Measurements from ENCODE around the gene EEF1A2. TPM values are rescaled to one million over a fixed set of nuclear protein-coding genes. Genes with fewer than 3 reads are reported as not detected.

The EEF1A2 gene
- total and polyA plus RNA-seq, 2 donors (not counting 3 experiments of a cell fraction or from before 2014, with no cell fraction given): 2.7 to 3.4 TPM

DNA sequence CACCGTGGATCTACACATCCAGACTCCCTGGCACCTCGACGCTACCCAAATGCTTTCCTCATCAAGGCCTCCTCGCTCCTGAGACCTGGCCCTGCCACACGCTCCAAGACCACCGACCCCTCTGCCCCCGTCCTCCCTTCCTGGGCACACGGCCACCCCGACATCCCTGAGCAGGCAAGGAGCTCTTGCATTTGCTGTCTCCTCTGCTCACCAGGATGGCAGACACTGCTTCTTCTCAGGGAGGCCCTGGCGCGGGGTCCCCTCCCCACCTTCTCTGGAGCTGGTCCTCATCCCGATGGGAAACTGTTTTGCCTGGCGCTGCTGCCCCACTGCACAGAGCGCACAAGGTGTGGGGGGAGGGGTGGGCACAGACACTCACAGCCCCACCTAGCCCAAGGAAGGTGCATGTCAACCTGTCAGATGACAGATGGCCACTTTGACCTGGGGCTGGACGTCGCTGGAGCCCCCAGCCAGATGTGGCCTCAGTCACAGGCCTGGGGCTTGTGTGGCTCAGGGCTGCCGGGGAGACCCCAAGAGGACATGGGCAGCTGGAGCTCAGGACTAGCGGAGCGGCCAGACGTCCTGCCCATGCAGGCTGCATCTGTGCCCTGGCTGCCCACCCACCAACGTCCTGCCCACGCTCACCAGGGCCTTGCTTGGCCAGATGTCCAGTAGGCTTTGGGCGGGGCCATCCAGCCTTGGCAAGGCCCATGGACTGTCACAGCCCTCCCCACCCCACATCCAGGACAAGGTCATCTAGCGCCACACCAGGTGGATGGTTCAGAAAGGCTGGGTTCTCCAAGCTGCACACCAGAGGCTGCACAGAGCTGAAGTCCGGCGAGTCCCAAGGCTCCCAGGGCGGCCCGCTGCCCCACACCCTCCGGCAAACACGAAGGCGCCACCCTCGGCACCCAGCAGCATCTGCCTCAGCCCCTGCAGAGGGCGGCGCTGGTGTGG is 20.3 kb downstream of the EEF1A2 start:
- TF ChIP-seq, protein P1, sequence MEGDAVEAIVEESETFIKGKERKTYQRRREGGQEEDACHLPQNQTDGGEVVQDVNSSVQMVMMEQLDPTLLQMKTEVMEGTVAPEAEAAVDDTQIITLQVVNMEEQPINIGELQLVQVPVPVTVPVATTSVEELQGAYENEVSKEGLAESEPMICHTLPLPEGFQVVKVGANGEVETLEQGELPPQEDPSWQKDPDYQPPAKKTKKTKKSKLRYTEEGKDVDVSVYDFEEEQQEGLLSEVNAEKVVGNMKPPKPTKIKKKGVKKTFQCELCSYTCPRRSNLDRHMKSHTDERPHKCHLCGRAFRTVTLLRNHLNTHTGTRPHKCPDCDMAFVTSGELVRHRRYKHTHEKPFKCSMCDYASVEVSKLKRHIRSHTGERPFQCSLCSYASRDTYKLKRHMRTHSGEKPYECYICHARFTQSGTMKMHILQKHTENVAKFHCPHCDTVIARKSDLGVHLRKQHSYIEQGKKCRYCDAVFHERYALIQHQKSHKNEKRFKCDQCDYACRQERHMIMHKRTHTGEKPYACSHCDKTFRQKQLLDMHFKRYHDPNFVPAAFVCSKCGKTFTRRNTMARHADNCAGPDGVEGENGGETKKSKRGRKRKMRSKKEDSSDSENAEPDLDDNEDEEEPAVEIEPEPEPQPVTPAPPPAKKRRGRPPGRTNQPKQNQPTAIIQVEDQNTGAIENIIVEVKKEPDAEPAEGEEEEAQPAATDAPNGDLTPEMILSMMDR (IDR thresholded peaks at IDR 0.05; ENCODE audit: extremely low read depth in 1 of 2, insufficient read depth in 1 of 2, low read depth in 1 of 2, low read length in 2 of 2): no peak
- TF ChIP-seq GATA2 (IDR thresholded peaks at IDR 0.05; ENCODE audit: insufficient read depth, insufficient read length, low read depth, low read length): no peak
- no peak for TF ChIP-seq JUN (IDR thresholded peaks at IDR 0.05; ENCODE audit: borderline replicate concordance, insufficient read depth, insufficient read length, low read depth)
- TF ChIP-seq MYC (IDR thresholded peaks at IDR 0.05; ENCODE audit: low read depth, low read length): no peak
- no peak for TF ChIP-seq POLR2A (IDR thresholded peaks at IDR 0.05; ENCODE audit: low read depth, low read length)
- TF ChIP-seq POLR2AphosphoS5 (IDR thresholded peaks at IDR 0.05; ENCODE audit: insufficient read depth, low read depth, low read length): no peak
- TF ChIP-seq EZH2 (IDR thresholded peaks at IDR 0.05; ENCODE audit: borderline replicate concordance, low read depth, low read length, severe bottlenecking): no peak
- TF ChIP-seq FOS (IDR thresholded peaks at IDR 0.05; ENCODE audit: borderline replicate concordance, insufficient read depth, low read length): no peak
- TF ChIP-seq, protein P2, sequence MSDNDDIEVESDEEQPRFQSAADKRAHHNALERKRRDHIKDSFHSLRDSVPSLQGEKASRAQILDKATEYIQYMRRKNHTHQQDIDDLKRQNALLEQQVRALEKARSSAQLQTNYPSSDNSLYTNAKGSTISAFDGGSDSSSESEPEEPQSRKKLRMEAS (IDR thresholded peaks at IDR 0.05; ENCODE audit: insufficient read depth, insufficient read length): no peak
- CTCF ChIA-PET: interaction anchor here (1.2 to 3.2 kb wide), 2 partner anchors 18 kb away, joined by 4 to 11 read pairs; no protein-coding TSS in a partner anchor
- no peaks in the 10 kb centered on the region for H3K4me1 ChIP-seq (ENCODE audit: control insufficient read depth, extremely low read depth, insufficient read depth, low read length)

More for the DNA sequence above, 20.3 kb downstream of the EEF1A2 start:
- H3K79me2 ChIP-seq (ENCODE audit: control insufficient read depth, insufficient read depth, low read length): no peaks in the 10 kb centered on the region
- peaks cover 15 to 16% of the 10 kb centered on the region in 2 experiments for H3K27me3 ChIP-seq (ENCODE audit: control insufficient read depth in 2 of 2, insufficient read depth in 2 of 2, low read length in 2 of 2)
- no peak overlapping the region for H3K9ac ChIP-seq (replicated peaks; ENCODE audit: extremely low read depth, insufficient read depth, low read length)
- no peaks in the 10 kb centered on the region for H3K9me1 ChIP-seq (replicated peaks; ENCODE audit: control insufficient read depth, extremely low read depth, insufficient read depth, low read length)
- intact Hi-C loops (cut with micrococcal nuclease): no loop called here
- no peaks in the 10 kb centered on the region for H4K20me1 ChIP-seq (replicated peaks; ENCODE audit: control insufficient read depth, extremely low read depth, insufficient read depth, low read length)
- H3K4me3 ChIP-seq (replicated peaks in 1 of 3; ENCODE audit: insufficient read depth in 1 of 3, low read depth in 1 of 3, low read length in 3 of 3): no peak overlapping the region
- no peaks in the 10 kb centered on the region for H3K36me3 ChIP-seq (ENCODE audit: control insufficient read depth in 2 of 2, extremely low read depth in 1 of 2, insufficient read depth in 2 of 2, low read length in 2 of 2)
- BruUV-seq (replicated peaks): no TSS peak
- dilution Hi-C loops (cut with MboI; ENCODE audit: extremely low pct_ligation_motif_present, low sequenced_read_pairs): no loop called here
- no peak for FAIRE-seq
- H3K4me2 ChIP-seq (ENCODE audit: insufficient read depth, low read length): no peak overlapping the region
- POLR2A ChIA-PET: no interaction called here
- H3K9me3 ChIP-seq (replicated peaks; ENCODE audit: control insufficient read depth, insufficient read depth, low read length): no peaks in the 10 kb centered on the region
- H3K27ac ChIP-seq (ENCODE audit: insufficient read depth, low read depth, low read length): no peak overlapping the region
- no peak for DNase-seq (ENCODE audit: low read depth, low spot score)
- no peak overlapping the region for H2AFZ ChIP-seq (ENCODE audit: low read depth, low read length)

Data from endothelial cell of umbilical vein (primary cell).